HEK293 (cell line): ENCODE measurements around the gene EFCAB11.

Experiments
- CTCF ChIA-PET: fragments of 350-600 bp; formaldehyde crosslinking; extraction: SDS; loops from one replicate; lab custom pipeline; 2021; ENCODE audit warnings: antibody characterized with exemption; lab: Yijun Ruan, JAX
- POLR2A ChIA-PET: fragments of 300-600 bp; formaldehyde crosslinking; extraction: SDS; loops from one replicate; lab custom pipeline; 2020; ENCODE audit warnings: antibody characterized with exemption, inconsistent platforms; lab: Yijun Ruan, JAX
- H3K27ac ChIP-seq: fragments of 200-500 bp; sonication (Bioruptor generic); 2 replicates; pipeline ENCODE4 v1.5.1; 2014; ENCODE audit warnings: low read depth, low read length, control low read depth, inconsistent platforms; ENCODE audit errors: extremely low read depth
- H3K36me3 ChIP-seq, 2 experiments: fragments of 200-500 bp in 1 of 2; sonication (Bioruptor generic) in 1 of 2; 1 replicate in 1 of 2; 2 replicates in 1 of 2; pipeline ENCODE4 v1.5.1; 2014 to 2017; ENCODE audit warnings: inconsistent platforms in 2 of 2, low read length in 2 of 2; ENCODE audit not compliant: control insufficient read depth in 2 of 2, insufficient read depth in 1 of 2
- H3K4me1 ChIP-seq: fragments of 200-500 bp; sonication (Bioruptor generic); 2 replicates; pipeline ENCODE4 v1.5.1; 2014; ENCODE audit warnings: mild to moderate bottlenecking, low read length, inconsistent platforms; ENCODE audit not compliant: control insufficient read depth, insufficient read depth
- H3K4me3 ChIP-seq: 2 replicates; pipeline ENCODE4 v1.5.1; 2011; ENCODE audit warnings: low read depth, mild to moderate bottlenecking, control low read depth, low read length, moderate library complexity
- H3K9me3 ChIP-seq: fragments of 200-500 bp; sonication (Bioruptor generic); 2 replicates; pipeline ENCODE4 v1.5.1; 2014; ENCODE audit warnings: low read depth, low read length, inconsistent platforms; ENCODE audit not compliant: control insufficient read depth, insufficient read depth
- HIC1 ChIP-seq: fragments of 450-650 bp; formaldehyde crosslinking; IDR thresholded peaks from 2 replicates; pipeline ENCODE4 v1.5.1; 2016; ENCODE audit warnings: missing biosample characterization, missing genetic modification characterization
- HOXD13 ChIP-seq: sonication (generic); formaldehyde crosslinking; IDR thresholded peaks from 2 replicates; pipeline ENCODE4 v1.8.0; 2022; ENCODE audit warnings: missing genetic modification reagents, borderline replicate concordance
- KLF17 ChIP-seq: fragments of 450-650 bp; formaldehyde crosslinking; IDR thresholded peaks from 2 replicates; pipeline ENCODE4 v1.5.1; 2016; ENCODE audit warnings: missing biosample characterization, missing genetic modification characterization
- KLF7 ChIP-seq: fragments of 450-650 bp; formaldehyde crosslinking; IDR thresholded peaks from 2 replicates; pipeline ENCODE4 v1.5.1; 2016; ENCODE audit warnings: missing biosample characterization, missing genetic modification characterization, borderline replicate concordance
- WT1 ChIP-seq: fragments of 450-650 bp; formaldehyde crosslinking; IDR thresholded peaks from 2 replicates; pipeline ENCODE4 v1.5.1; 2016; ENCODE audit warnings: missing biosample characterization, missing genetic modification characterization
- ZBTB44 ChIP-seq: fragments of 450-650 bp; IDR thresholded peaks from 2 replicates; pipeline ENCODE4 v1.5.1; 2018; ENCODE audit warnings: missing biosample characterization, mild to moderate bottlenecking, missing genetic modification characterization
- ZBTB6 ChIP-seq: fragments of 450-650 bp; formaldehyde crosslinking; IDR thresholded peaks from 2 replicates; pipeline ENCODE4 v1.5.1; 2017; ENCODE audit warnings: missing biosample characterization, missing genetic modification characterization
- ZFP37 ChIP-seq: fragments of 450-650 bp; formaldehyde crosslinking; IDR thresholded peaks from 2 replicates; pipeline ENCODE4 v1.5.1; 2016; ENCODE audit warnings: missing biosample characterization, missing genetic modification characterization
- ZFP41 ChIP-seq: fragments of 450-650 bp; formaldehyde crosslinking; IDR thresholded peaks from 2 replicates; pipeline ENCODE4 v1.5.1; 2016; ENCODE audit warnings: missing biosample characterization, missing genetic modification characterization, borderline replicate concordance
- ZNF132 ChIP-seq: fragments of 450-650 bp; formaldehyde crosslinking; IDR thresholded peaks from 2 replicates; pipeline ENCODE4 v1.5.1; 2017; ENCODE audit warnings: missing biosample characterization, missing genetic modification characterization, borderline replicate concordance
- ZNF155 ChIP-seq: fragments of 450-650 bp; formaldehyde crosslinking; IDR thresholded peaks from 2 replicates; pipeline ENCODE4 v1.5.1; 2016; ENCODE audit warnings: missing biosample characterization, missing genetic modification characterization
- ZNF202 ChIP-seq: fragments of 450-650 bp; formaldehyde crosslinking; IDR thresholded peaks from 2 replicates; pipeline ENCODE4 v1.5.1; 2016; ENCODE audit warnings: missing biosample characterization, missing genetic modification characterization, borderline replicate concordance
- ZNF248 ChIP-seq: fragments of 450-650 bp; formaldehyde crosslinking; IDR thresholded peaks from 2 replicates; pipeline ENCODE4 v1.5.1; 2017; ENCODE audit warnings: missing biosample characterization, missing genetic modification characterization
- ZNF274 ChIP-seq, 2 experiments: fragments of 200-500 bp in 1 of 2; fragments of 450-650 bp in 1 of 2; sonication (Bioruptor generic) in 1 of 2; formaldehyde crosslinking in 1 of 2; IDR thresholded peaks; 2 replicates each; pipeline versions ENCODE4 v1.5.1 to v1.6.1; 2014 to 2016; ENCODE audit warnings: borderline replicate concordance in 1 of 2, inconsistent platforms in 1 of 2, low read length in 1 of 2, missing biosample characterization in 1 of 2, missing genetic modification characterization in 1 of 2
- ZNF292 ChIP-seq: fragments of 450-650 bp; formaldehyde crosslinking; IDR thresholded peaks from 2 replicates; pipeline ENCODE4 v1.5.1; 2016; ENCODE audit warnings: low read depth, missing biosample characterization, missing genetic modification characterization, borderline replicate concordance
- ZNF354C ChIP-seq: fragments of 450-650 bp; formaldehyde crosslinking; IDR thresholded peaks from 2 replicates; pipeline ENCODE4 v1.5.1; 2016; ENCODE audit warnings: missing biosample characterization, missing genetic modification characterization, low read depth, borderline replicate concordance
- ZNF366 ChIP-seq: fragments of 450-650 bp; formaldehyde crosslinking; conservative IDR thresholded peaks from 2 replicates; pipeline ENCODE4 v1.5.1; 2016; ENCODE audit warnings: missing biosample characterization, missing genetic modification characterization
- ZNF501 ChIP-seq: fragments of 450-650 bp; formaldehyde crosslinking; IDR thresholded peaks from 2 replicates; pipeline ENCODE4 v1.5.1; 2016; ENCODE audit warnings: missing biosample characterization, missing genetic modification characterization
- ZNF548 ChIP-seq: fragments of 450-650 bp; formaldehyde crosslinking; IDR thresholded peaks from 2 replicates; pipeline ENCODE4 v1.5.1; 2016; ENCODE audit warnings: missing biosample characterization, missing genetic modification characterization
- ZNF555 ChIP-seq: fragments of 450-650 bp; formaldehyde crosslinking; conservative IDR thresholded peaks from 2 replicates; pipeline ENCODE4 v1.5.1; 2017; ENCODE audit warnings: missing biosample characterization, mild to moderate bottlenecking, missing genetic modification characterization, inconsistent platforms
- ZNF558 ChIP-seq: fragments of 450-650 bp; formaldehyde crosslinking; IDR thresholded peaks from 2 replicates; pipeline ENCODE4 v1.5.1; 2016; ENCODE audit warnings: missing biosample characterization, missing genetic modification characterization
- ZNF621 ChIP-seq: fragments of 450-650 bp; formaldehyde crosslinking; IDR thresholded peaks from 2 replicates; pipeline ENCODE4 v1.5.1; 2017; ENCODE audit warnings: missing biosample characterization, missing genetic modification characterization
- ZNF645 ChIP-seq: fragments of 450-650 bp; formaldehyde crosslinking; IDR thresholded peaks from 2 replicates; pipeline ENCODE4; 2016; ENCODE audit warnings: missing biosample characterization, missing genetic modification characterization
- ZNF664 ChIP-seq: fragments of 450-650 bp; formaldehyde crosslinking; IDR thresholded peaks from 2 replicates; pipeline ENCODE4 v1.5.1; 2016; ENCODE audit warnings: missing biosample characterization, missing genetic modification characterization
- ZNF76 ChIP-seq: fragments of 450-650 bp; formaldehyde crosslinking; IDR thresholded peaks from 2 replicates; pipeline ENCODE4; 2016; ENCODE audit warnings: low read depth, missing biosample characterization, missing genetic modification characterization, borderline replicate concordance
- ZNF768 ChIP-seq: fragments of 450-650 bp; formaldehyde crosslinking; IDR thresholded peaks from 2 replicates; pipeline ENCODE4 v1.5.1; 2018; ENCODE audit warnings: missing biosample characterization, mild to moderate bottlenecking, missing genetic modification characterization
- ZNF776 ChIP-seq: fragments of 450-650 bp; formaldehyde crosslinking; IDR thresholded peaks from 2 replicates; pipeline ENCODE4 v1.5.0; 2017; ENCODE audit warnings: missing biosample characterization, missing genetic modification characterization, borderline replicate concordance

The EFCAB11 gene

GRCh38 chr14:89965839-89966238 is 11.3 kb upstream of the EFCAB11 start (continued):
- TF ChIP-seq ZBTB44 (no peak), KLF7 (no peak), ZNF548 (tag by site-specific recombination) (no peak), ZNF354C (tag by site-specific recombination) (no peak), ZFP41 (tag by site-specific recombination) (no peak), HIC1 (tag by site-specific recombination) (no peak), ZNF366 (no peak), ZNF558 (tag by site-specific recombination) (no peak), KLF17 (tag by site-specific recombination) (no peak), ZNF621 (tag by site-specific recombination) (no peak)

- CTCF ChIA-PET, result interaction anchor here (2.3 kb wide), 1 partner anchor 10 kb away, joined by 29 read pairs; no protein-coding TSS in a partner anchor
Measured at GRCh38 chr14:89963288-89963978, 8.9 kb upstream of the EFCAB11 start.

More at GRCh38 chr14:89963288-89963978, 8.9 kb upstream of the EFCAB11 start:
- POLR2A ChIA-PET, result no interaction called here
- no peak overlapping the region for H3K4me3 ChIP-seq
- no peak overlapping the region for H3K27ac ChIP-seq
- TF ChIP-seq ZFP37 (no peak), ZNF776 (tag by site-specific recombination) (no peak), ZNF664 (no peak), ZNF292 (no peak), ZNF76 (no peak), ZBTB6 (tag by site-specific recombination) (no peak), ZNF132 (tag by site-specific recombination) (no peak), ZNF645 (tag by site-specific recombination) (no peak), ZNF501 (tag by site-specific recombination) (no peak), WT1 (no peak), ZNF555 (tag by site-specific recombination) (no peak), ZNF274 (IDR thresholded peaks at IDR 0.05; ENCODE audit: low read length) (no peak), ZNF274 (tag by site-specific recombination; IDR thresholded peaks at IDR 0.05; ENCODE audit: borderline replicate concordance) (no peak), ZNF248 (tag by site-specific recombination) (no peak), ZNF155 (tag by site-specific recombination) (no peak), ZNF202 (tag by site-specific recombination) (no peak), ZNF768 (tag by site-specific recombination) (no peak), ZNF548 (tag by site-specific recombination) (no peak), HOXD13 (CRISPR knock-in tag) (no peak)
- no peaks in the 10 kb centered on the region for H3K4me1 ChIP-seq
- peaks cover 18 to 71% of the 10 kb centered on the region in 2 experiments for H3K36me3 ChIP-seq
- H3K9me3 ChIP-seq, result no peaks in the 10 kb centered on the region
